NCI-H526 treated with DMSO at 0.1 percent for 48 hours (cell line): Measurements from ENCODE around the gene SLC27A3.
"Not testable (repeated sequence)": the region's sequence is repeated elsewhere in the genome, so short reads cannot be mapped to it uniquely, and the experiment has no call there.

Experiments used
- DNase-seq: peaks from one replicate; lab custom pipeline; 2025; lab: John Stamatoyannopoulos, UW

Gene SLC27A3

GRCh38 chr1:153779781-153780541, 4.8 kb downstream of the SLC27A3 start:
- DNase-seq: no peak

- DNase-seq: no peak
These were observed 5.3 kb downstream of the SLC27A3 start for GRCh38 chr1:153780551-153780950.

DNA sequence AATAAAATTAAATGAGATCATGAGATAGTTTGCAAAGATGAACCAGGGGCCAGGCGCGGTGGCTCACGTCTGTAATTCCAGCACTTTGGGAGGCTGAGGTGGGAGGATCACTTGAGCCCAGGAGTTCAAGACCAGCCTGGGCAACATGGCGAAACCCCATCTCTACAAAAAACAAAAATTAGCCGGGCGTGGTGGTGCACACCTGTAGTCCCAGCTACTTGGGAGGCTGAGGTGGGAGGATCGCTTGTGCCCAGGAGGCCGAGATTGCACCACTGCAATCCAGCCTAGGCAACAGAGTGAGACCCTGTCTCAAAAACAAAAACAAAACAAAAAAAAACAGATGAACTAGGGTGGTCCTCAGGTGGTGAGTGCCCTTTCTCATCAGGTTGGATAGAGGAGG, 7.4 kb downstream of the SLC27A3 start:
- DNase-seq: not testable (repeated sequence)

DNA sequence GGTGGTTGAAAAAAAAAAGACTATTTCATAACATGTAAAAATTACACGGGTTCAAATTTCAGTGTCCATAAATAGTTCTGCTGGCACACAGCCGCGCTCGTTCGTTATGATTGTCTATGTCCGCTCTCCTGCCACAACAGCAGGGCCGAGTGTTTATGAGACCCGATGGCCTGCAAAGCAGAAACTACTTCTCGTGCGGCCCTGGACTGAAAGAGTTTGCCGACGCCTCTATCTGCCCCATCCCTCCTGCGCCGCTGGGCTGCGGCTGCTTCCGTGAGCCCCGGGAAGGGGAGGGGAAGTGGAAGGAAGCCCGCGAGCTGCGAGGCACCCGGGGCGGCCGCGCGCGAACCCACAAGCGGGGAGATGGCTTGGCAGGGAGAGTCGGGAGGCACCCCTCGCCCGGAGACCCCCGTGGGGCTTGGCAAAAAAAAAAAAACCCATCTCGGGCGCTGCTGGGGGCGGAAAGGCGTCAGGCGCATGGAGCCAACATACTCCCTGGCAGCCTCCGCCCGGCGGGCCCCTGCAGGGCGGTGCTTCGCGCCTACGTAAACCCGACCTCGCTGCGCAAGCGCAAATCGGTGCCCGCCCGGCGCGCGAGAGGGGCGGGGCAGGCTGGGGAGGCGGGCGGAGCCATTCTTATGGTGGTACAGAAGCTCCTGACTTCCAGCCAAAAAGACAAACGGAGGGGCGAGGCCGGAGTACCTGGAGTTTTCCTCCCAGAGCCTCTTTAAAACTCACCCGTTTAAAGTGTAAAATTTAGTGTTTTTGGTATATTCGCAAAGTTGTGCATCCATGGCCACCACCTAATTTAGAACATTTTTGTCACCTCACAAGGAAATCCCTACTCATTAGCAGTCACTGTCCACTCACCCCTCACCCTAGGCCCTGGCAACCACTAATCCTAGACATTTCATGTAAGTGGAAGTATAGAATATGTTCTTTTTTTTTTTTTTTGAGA, 8.3 kb downstream of the SLC27A3 start:
- peak; percentile 96 for DNase-seq

DNA sequence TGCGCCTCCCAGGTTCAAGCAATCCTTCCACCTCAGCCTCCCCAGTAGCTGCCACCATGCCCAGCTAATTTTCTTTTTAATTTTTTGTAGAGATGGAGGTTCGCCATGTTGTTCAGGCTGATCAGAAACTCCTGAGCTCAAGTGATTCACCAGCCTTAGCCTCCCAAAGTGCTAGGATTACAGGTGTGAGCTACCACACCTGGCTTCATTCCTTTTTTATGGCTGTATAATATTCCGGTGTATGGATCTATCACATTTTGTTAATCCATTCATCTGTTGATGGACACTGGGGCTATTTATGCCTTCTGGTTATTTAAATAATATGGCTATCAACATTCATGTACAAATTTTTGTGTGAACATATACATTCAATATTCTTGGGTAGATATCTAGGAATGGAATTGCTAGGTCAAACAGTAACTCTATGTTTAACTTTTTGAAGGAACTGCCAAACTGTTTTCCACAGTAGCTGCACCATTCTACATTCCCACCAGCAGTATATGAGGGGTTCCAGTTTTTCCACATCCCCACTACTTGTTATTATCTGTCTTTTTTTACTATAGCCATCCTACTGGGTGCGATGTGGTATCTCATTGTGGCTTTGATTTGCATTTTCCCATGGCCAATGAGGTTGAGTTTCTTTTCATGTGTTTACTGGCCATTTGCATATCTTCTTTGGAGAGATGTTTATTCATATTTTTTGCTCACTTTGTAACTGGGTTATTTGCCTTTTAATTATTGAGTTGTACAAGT, 11.0 kb downstream of the SLC27A3 start:
- no peak for DNase-seq

GRCh38 chr1:153789478-153790034, 14.3 kb downstream of the SLC27A3 start:
- DNase-seq: no peak

DNA sequence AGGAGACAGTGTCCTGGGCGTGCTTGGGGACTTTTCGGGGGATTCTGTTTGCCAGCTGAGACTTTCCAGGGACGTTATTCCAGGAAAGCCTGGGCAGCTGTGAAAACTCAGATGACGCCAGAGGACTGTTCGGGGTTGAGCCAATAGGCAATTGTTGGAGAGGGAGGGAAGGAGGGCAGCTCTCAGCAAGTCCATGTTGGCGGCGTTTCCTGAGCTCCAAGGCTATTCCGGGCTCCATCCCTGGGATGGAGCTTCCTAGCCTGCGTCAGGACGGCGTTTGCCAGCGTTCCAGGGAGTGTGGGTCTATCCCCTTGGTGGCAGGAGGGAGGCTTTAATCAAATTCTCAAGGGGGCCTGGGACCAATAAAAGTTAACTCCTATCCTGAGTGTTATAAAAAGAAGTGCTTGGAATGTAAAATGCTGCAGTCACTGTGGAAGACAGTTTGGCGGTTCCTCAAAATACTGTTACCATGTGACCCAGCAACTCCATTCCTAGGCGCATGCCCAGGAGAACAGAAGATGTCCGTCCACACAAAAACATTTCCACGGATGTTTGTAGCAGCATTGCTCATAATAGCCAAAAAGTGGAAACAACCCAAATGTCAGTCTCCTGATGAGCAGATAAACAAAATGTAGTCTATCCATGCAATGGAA, 15.2 kb downstream of the SLC27A3 start:
- no peak for DNase-seq

DNA sequence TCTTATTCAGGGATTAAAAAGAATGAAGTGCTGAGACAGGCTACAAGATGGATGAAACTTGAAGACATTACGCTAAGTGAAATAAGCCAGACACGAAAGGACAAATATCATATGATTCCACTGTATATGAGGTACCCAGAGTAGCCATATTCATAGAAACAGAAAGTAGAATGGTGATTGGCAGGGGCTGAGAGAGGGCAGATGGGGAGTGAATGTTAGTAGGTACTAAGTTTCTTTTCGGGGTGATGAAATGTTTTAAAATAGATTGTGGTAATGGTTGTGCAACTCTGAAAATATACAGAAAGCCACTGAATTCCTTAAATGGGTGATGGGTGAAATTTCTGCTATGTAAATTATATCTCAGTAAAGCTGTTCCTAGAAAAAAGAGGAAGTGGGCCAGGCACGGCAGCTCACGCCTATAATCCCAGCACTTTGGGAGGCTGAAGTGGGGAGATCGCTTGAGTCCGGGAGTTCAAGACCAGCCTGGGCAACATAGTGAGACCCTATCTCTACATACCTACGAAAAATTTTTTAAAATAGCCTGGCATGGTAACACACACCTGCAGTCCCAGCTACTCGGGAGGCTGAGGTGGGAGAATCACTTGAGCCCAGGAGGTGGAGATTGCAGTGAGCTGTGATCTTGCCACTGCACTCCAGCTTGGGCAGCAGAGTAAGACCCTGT, 15.9 kb downstream of the SLC27A3 start:
- DNase-seq: no peak

GRCh38 chr1:153791648-153792253, 16.5 kb downstream of the SLC27A3 start:
- no peak for DNase-seq

GRCh38 chr1:153792631-153793041, 17.4 kb downstream of the SLC27A3 start:
- no peak for DNase-seq

DNA sequence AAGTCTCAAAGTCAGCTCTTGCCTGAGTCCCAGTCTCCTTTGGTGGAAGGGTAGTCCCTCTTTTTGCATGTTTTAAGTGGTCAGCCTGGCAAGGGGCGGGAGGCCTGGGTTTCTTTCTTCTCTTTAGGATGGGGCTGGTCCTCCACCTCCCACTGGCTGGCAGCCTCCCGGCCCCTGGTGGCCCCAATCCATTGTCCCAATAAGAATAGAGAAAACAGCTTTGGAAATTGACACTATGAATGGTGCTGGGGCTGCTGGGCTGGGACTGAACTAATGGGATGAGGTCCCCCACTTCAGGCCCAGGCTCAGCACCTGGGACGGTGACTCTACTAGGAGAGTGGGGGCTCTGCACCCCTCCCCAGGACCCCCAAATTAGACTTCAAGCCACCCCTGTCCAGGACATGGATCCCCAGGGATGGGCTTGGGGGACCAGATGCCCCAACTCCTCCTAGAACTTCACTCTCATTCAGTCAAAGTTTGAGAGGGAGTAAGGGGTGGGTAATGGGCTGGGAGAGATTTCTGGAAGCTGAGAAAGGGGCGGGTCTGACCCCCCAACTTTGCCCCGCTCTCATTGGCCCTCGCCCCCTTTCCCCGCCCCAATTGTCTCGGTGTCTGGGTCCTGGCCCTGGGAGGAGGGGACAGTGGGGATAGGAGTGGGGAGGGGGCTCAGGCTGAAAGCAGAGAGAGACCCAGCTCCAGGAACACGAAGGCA, 18.2 kb downstream of the SLC27A3 start:
- no peak for DNase-seq

DNA sequence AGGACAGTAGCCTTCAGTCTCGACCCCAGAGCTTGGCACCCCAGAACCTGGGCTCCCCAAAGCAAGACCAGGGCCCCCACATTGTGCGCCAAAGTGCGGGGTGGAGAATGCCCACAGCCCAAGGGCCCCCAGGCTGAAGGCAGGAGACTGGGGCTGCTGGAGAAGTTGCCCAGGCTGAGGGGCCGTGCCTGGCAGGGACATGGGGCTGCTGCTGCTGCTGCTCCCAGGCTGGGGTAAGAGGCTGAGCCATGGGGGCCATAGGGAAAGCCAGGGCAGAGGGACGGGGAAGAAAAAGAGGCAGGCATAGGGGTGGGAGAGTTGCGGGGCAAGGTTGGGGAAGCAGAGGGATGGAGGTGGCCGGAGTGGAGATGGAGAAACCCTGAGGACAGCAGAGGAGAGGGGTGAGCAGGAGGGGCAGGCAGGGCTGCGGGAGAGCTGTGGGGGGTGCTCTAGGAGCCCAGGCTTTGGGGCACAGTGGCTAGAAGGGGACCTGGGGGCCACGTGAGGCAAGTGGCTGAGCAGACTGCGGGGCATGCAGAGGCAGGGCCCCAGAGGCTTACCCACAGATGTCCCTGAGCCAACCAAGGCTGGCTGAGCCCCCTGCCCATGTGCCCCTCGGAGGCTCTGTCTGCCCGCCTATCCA, 18.9 kb downstream of the SLC27A3 start:
- DNase-seq: no peak

GRCh38 chr1:153794624-153795329, 19.6 kb downstream of the SLC27A3 start:
- DNase-seq: no peak

DNA sequence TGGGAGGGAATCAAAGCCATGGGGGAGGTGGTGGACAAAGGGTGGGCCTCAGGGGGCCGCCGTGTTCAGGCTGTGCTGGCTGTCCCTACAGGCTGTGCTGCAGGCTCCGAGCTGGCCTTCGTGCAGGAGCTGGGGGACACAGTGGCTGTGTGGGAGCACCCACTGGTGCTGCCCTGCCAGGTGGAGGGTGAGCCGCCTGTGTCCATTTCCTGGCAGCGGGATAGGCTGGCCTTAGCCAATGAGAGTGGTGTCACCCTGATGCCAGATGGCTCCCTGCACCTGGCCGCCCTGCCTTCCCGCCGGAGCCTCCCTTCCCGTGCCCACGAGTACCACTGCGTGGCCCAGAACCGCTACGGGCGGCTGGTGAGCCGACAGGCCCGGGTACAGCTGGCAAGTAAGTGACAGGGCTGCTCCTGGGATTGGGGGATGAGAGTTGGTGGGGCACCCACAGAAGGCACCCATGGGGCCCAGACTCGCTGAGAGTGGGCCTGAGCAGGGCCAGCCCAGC, 20.2 kb downstream of the SLC27A3 start:
- DNase-seq: no peak

- no peak for DNase-seq
These were observed 21.0 kb downstream of the SLC27A3 start for GRCh38 chr1:153795934-153796785.

DNA sequence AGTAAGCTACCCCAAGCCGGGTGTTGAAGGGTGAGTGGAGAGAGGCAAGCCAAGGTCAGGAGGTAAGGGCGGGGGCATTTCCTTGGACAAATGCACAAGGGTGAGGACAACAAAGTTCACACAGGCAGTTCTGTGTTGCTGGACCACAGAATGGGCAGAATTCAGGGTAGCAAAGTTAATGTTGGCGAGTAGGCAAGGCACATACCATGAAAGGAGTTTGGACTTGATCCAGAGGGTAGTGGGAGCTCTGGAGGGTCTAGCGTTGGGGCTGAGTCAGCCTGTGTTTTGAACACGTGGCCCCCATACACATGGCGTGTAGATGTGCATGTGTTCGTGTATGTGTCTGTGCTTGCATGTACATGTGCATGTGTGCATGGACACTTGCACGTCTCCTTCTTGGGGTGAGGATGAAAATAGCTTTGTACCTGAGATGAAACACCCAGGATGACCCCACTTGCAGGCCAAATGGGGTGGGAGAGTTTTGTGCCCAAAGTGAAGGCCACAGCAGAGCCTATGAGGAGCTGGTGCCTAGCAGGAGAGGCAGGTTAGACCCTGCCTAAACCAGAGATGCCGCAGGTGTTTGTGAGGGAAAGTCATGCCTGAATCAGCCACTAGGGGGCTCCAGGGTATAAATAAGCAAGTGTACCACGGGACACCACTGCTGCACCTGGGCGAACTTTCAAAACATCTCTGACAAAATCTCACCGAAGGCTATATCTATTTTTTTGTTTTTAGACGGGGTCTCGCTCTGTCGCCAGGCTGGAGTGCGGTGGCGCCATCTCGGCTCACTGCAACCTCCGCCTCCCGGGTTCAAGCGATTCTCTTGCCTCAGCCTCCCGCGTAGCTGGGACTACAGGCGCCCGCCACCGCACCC, 21.8 kb downstream of the SLC27A3 start:
- DNase-seq: peak; percentile 88

GRCh38 chr1:153798468-153798780, 23.2 kb downstream of the SLC27A3 start:
- DNase-seq: no peak
